H9 (cell line): ENCODE measurements around the gene COCH. TPM values are rescaled to one million over a fixed set of nuclear protein-coding genes. Genes with fewer than 3 reads are reported as not detected.

Experiments
- DNase-seq: peaks from one replicate; pipeline ENCODE4 v3.0.0-alpha.2; 2017
- H2AFZ ChIP-seq: one replicate; pipeline ENCODE4 v1.6.1; 2013; ENCODE audit warnings: mild to moderate bottlenecking, low read length, control low read depth, moderate library complexity
- H2AK5ac ChIP-seq: 2 replicates; pipeline ENCODE4 v1.6.1; 2013; ENCODE audit warnings: low read length, control low read depth, mixed read lengths; ENCODE audit not compliant: insufficient read length
- H2BK120ac ChIP-seq: one replicate; pipeline ENCODE4 v1.6.1; 2013; ENCODE audit warnings: low read depth, mild to moderate bottlenecking, low read length, control low read depth, inconsistent platforms; ENCODE audit not compliant: poor library complexity, severe bottlenecking
- H2BK12ac ChIP-seq: 2 replicates; pipeline ENCODE4 v1.6.1; 2013; ENCODE audit warnings: low read length, control low read depth, mixed read lengths, low read depth; ENCODE audit not compliant: insufficient read length
- H2BK15ac ChIP-seq: 2 replicates; pipeline ENCODE4 v1.6.1; 2013; ENCODE audit warnings: low read depth, low read length, control low read depth
- H2BK20ac ChIP-seq: one replicate; pipeline ENCODE4 v1.6.1; 2013; ENCODE audit warnings: low read depth, mild to moderate bottlenecking, low read length, control low read depth, inconsistent platforms; ENCODE audit not compliant: poor library complexity, severe bottlenecking
- H2BK5ac ChIP-seq: 2 replicates; pipeline ENCODE4 v1.6.1; 2013; ENCODE audit warnings: low read length, control low read depth, mixed read lengths; ENCODE audit not compliant: insufficient read length
- H3K14ac ChIP-seq: 2 replicates; pipeline ENCODE4 v1.6.1; 2013; ENCODE audit warnings: low read length, control low read depth; ENCODE audit not compliant: insufficient read depth
- H3K18ac ChIP-seq: 2 replicates; pipeline ENCODE4 v1.6.1; 2013; ENCODE audit warnings: low read depth, mild to moderate bottlenecking, mixed read lengths, low read length, control low read depth; ENCODE audit not compliant: insufficient read length
- H3K23ac ChIP-seq: 2 replicates; pipeline ENCODE4 v1.6.1; 2013; ENCODE audit warnings: low read length, control low read depth, mixed read lengths, low read depth; ENCODE audit not compliant: insufficient read length
- H3K23me2 ChIP-seq: 2 replicates; pipeline ENCODE4 v1.6.1; 2013; ENCODE audit warnings: low read depth, mild to moderate bottlenecking, mixed read lengths, low read length, control low read depth; ENCODE audit not compliant: insufficient read length, poor library complexity, severe bottlenecking
- H3K27ac ChIP-seq: 2 replicates; pipeline ENCODE4 v1.5.1; 2013; ENCODE audit warnings: low read length, control low read depth, mixed read lengths, low read depth; ENCODE audit not compliant: insufficient read length
- H3K27me3 ChIP-seq: 2 replicates; pipeline ENCODE4 v1.6.1; 2013; ENCODE audit warnings: low read length, control low read depth, inconsistent platforms; ENCODE audit not compliant: insufficient read depth
- H3K4ac ChIP-seq: 2 replicates; pipeline ENCODE4 v1.6.1; 2013; ENCODE audit warnings: low read depth, mild to moderate bottlenecking, control low read depth, inconsistent platforms, low read length, moderate library complexity
- H3K4me1 ChIP-seq: 2 replicates; pipeline ENCODE4 v1.6.1; 2013; ENCODE audit warnings: low read length, control low read depth, inconsistent platforms; ENCODE audit not compliant: insufficient read depth
- H3K4me2 ChIP-seq: 2 replicates; pipeline ENCODE4 v1.6.1; 2013; ENCODE audit warnings: low read length, control low read depth, mixed read lengths; ENCODE audit not compliant: insufficient read length, insufficient read depth
- H3K56ac ChIP-seq: 2 replicates; pipeline ENCODE4 v1.6.1; 2013; ENCODE audit warnings: low read depth, mild to moderate bottlenecking, mixed read lengths, low read length, control low read depth; ENCODE audit not compliant: insufficient read length
- H3K79me1 ChIP-seq: 2 replicates; pipeline ENCODE4 v1.6.1; 2013; ENCODE audit warnings: low read depth, mild to moderate bottlenecking, moderate library complexity, low read length, control low read depth, inconsistent platforms; ENCODE audit not compliant: insufficient read depth, poor library complexity, severe bottlenecking
- H3K79me2 ChIP-seq: 2 replicates; pipeline ENCODE4 v1.6.1; 2013; ENCODE audit warnings: low read length, control low read depth, inconsistent platforms; ENCODE audit not compliant: insufficient read depth
- H3K9ac ChIP-seq: 2 replicates; pipeline ENCODE4 v1.6.1; 2013; ENCODE audit warnings: low read length, control low read depth, mixed read lengths; ENCODE audit not compliant: insufficient read length; ENCODE audit errors: extremely low read depth
- H3K9me3 ChIP-seq: one replicate; pipeline ENCODE4 v1.6.1; 2013; ENCODE audit warnings: low read depth, low read length, inconsistent platforms; ENCODE audit not compliant: control insufficient read depth
- H3T11ph ChIP-seq: one replicate; pipeline ENCODE4 v1.6.1; 2013; ENCODE audit warnings: mild to moderate bottlenecking, low read length, control low read depth, inconsistent platforms
- H4K20me1 ChIP-seq: one replicate; pipeline ENCODE4 v1.6.1; 2013; ENCODE audit not compliant: control insufficient read depth, insufficient read length, insufficient read depth
- H4K5ac ChIP-seq: 2 replicates; pipeline ENCODE4 v1.6.1; 2013; ENCODE audit warnings: low read depth, mild to moderate bottlenecking, mixed read lengths, low read length, control low read depth; ENCODE audit not compliant: insufficient read length
- H4K8ac ChIP-seq: replicated peaks from 2 replicates; pipeline ENCODE4 v1.6.1; 2013; ENCODE audit warnings: low read length, control low read depth, mixed read lengths, low read depth; ENCODE audit not compliant: insufficient read length
- H4K91ac ChIP-seq: 2 replicates; pipeline ENCODE4 v1.6.1; 2013; ENCODE audit warnings: low read depth, mild to moderate bottlenecking, moderate library complexity, mixed read lengths, low read length, control low read depth; ENCODE audit not compliant: insufficient read length
- H3K27ac Mint-ChIP-seq, 3 experiments: 2 replicates in 2 of 3; 3 replicates in 1 of 3; pipeline ENCODE4 v1.8.0; 2020 to 2021; ENCODE audit warnings: mixed read lengths in 3 of 3, mild to moderate bottlenecking in 1 of 3, moderate library complexity in 1 of 3
- H3K27me3 Mint-ChIP-seq: 2 replicates; pipeline ENCODE4 v1.8.0; 2021; ENCODE audit warnings: low read depth, mild to moderate bottlenecking, moderate library complexity, mixed read lengths
- H3K36me3 Mint-ChIP-seq, 3 experiments: 2 replicates in 2 of 3; 3 replicates in 1 of 3; pipeline ENCODE4 v1.8.0; 2020 to 2021; ENCODE audit warnings: low read depth in 3 of 3, mixed read lengths in 3 of 3; ENCODE audit not compliant: insufficient read depth in 1 of 3
- H3K4me1 Mint-ChIP-seq, 2 experiments: 2 replicates each; pipeline ENCODE4 v1.8.0; 2020; ENCODE audit warnings: mixed read lengths in 2 of 2
- H3K4me3 Mint-ChIP-seq, 2 experiments: 2 replicates in 1 of 2; 3 replicates in 1 of 2; pipeline ENCODE4 v1.8.0; 2020 to 2021; ENCODE audit warnings: mild to moderate bottlenecking in 2 of 2, mixed read lengths in 2 of 2, moderate library complexity in 1 of 2
- H3K9me3 Mint-ChIP-seq, 2 experiments: 2 replicates in 1 of 2; 3 replicates in 1 of 2; pipeline ENCODE4 v1.8.0; 2020; ENCODE audit warnings: mild to moderate bottlenecking in 2 of 2, mixed read lengths in 2 of 2, moderate library complexity in 1 of 2
- CTCF ChIP-seq: fragments of 200-600 bp; sonication (generic); conservative IDR thresholded peaks from 3 replicates; pipeline ENCODE4 v1.8.0; 2021; ENCODE audit warnings: antibody characterized with exemption, mild to moderate bottlenecking
- WGBS: extraction: QIAGEN DNeasy Blood & Tissue Kit; methylation state at CpG from one replicate; pipeline ENCODE4 v1.1.7; 2013; ENCODE audit warnings: missing lambda C conversion rate, low lambda C conversion rate, mixed read lengths; ENCODE audit not compliant: insufficient read length; ENCODE audit errors: extremely low coverage; 5-methylcytosine and 5-hydroxymethylcytosine counted together
- total RNA-seq: library from RNA; stranded (reverse); gene quantifications from 2 replicates; pipeline ENCODE4 v1.2.1, GENCODE V29; 2021

COCH gene
- total RNA-seq, 1 experiment from 2014 or later, result 25.8 TPM

GRCh38 chr14:30868736-30869135, 5.6 kb upstream of the COCH start:
- Histone ChIP-seq H3T11ph (no peak overlapping the region), H3K4me1 (peaks cover 2% of the 10 kb centered on the region; the same call in 1 of the 2 replicates), H4K91ac (no peak overlapping the region), H3K79me2 (no peaks in the 10 kb centered on the region), H3K27ac (no peak overlapping the region), H3K18ac (no peak overlapping the region), H4K20me1 (no peaks in the 10 kb centered on the region), H2BK120ac (no peak overlapping the region), H3K14ac (no peak overlapping the region), H3K23me2 (no peaks in the 10 kb centered on the region), H3K9me3 (no peaks in the 10 kb centered on the region), H3K56ac (no peak overlapping the region), H3K4ac (no peak overlapping the region), H2BK15ac (no peak overlapping the region), H3K27me3 (peaks cover 3% of the 10 kb centered on the region; the same call in 1 of the 2 replicates), H3K79me1 (no peaks in the 10 kb centered on the region), H4K8ac (no peak overlapping the region), H2BK20ac (no peak overlapping the region), H2BK5ac (no peak overlapping the region), H2AK5ac (no peak overlapping the region), H3K4me2 (no peak overlapping the region), H2AFZ (no peak overlapping the region), H3K9ac (no peak overlapping the region), H4K5ac (no peak overlapping the region), H2BK12ac (no peak overlapping the region), H3K23ac (no peak overlapping the region)
- no peak overlapping the region for H3K4me3 Mint-ChIP-seq
- no peak for TF ChIP-seq CTCF
- H3K4me1 Mint-ChIP-seq, result peaks cover 26 to 31% of the 10 kb centered on the region in 2 experiments
- H3K27ac Mint-ChIP-seq, result no peak overlapping the region
- no CpG with 5 or more reads among the region's 5 CpGs for WGBS
- DNase-seq, result no peak
- no peaks in the 10 kb centered on the region; a peak in 1 of 7 replicates for H3K36me3 Mint-ChIP-seq
- H3K9me3 Mint-ChIP-seq, result no peaks in the 10 kb centered on the region
- H3K27me3 Mint-ChIP-seq, result peaks cover 13% of the 10 kb centered on the region
